ENCODE measurements around the gene MRPL43.
"Not testable (repeated sequence)": the region's sequence is repeated elsewhere in the genome, so short reads cannot be mapped to it uniquely, and the experiment has no call there.

MRPL43 gene

DNA sequence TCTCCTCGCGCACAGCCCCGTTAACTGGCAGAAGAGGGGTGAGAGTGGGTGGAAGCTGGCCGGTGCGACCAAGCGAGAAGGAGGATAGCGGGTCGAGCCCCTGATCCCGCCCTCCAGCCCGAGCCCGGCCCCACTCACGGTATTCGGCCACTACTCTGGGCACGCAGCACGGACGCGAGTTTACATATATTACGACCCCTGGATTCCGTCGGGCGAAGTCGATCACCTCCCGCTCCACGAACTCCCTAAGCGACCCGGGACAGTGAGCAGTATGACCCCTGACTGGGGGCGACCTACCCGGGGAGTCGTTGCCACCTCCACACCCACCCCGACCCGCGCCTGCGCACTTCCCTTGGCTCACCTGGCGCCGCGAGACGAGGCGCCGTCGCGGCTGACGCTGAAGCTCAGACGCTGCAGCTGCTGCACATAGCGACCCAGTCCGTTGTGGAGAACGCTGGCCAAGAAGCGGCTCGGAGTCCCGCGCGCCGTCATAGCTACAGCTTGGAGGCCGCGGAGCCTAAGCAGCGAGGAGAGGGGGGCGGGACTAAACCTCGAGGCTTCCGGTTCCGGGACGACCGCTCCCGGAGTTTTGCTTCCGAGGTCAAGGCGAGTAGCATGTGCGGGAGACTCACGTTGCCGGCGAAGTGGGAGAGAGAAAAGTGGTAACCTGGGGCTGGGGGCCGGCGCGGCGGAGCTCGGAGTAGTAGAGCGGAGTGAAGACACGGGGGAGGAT is at the start of gene MRPL43, which contains the start of gene TWNK:
TSS of gene MRPL43 (minus strand) at position 546 of the 733 bp plus-strand sequence. CDS start at position 492, 54 bp downstream.
TSS of gene TWNK (plus strand) at position 592 of the 733 bp plus-strand sequence. CDS start 668 bp downstream, outside the sequence.
- DNase-seq (ENCODE audit: low read depth) = peak; percentile 35

GRCh38 chr10:101036726-101037125 is 49.4 kb upstream of the MRPL43 start:
- DNase-seq (ENCODE audit: low read depth) = no peak

DNA sequence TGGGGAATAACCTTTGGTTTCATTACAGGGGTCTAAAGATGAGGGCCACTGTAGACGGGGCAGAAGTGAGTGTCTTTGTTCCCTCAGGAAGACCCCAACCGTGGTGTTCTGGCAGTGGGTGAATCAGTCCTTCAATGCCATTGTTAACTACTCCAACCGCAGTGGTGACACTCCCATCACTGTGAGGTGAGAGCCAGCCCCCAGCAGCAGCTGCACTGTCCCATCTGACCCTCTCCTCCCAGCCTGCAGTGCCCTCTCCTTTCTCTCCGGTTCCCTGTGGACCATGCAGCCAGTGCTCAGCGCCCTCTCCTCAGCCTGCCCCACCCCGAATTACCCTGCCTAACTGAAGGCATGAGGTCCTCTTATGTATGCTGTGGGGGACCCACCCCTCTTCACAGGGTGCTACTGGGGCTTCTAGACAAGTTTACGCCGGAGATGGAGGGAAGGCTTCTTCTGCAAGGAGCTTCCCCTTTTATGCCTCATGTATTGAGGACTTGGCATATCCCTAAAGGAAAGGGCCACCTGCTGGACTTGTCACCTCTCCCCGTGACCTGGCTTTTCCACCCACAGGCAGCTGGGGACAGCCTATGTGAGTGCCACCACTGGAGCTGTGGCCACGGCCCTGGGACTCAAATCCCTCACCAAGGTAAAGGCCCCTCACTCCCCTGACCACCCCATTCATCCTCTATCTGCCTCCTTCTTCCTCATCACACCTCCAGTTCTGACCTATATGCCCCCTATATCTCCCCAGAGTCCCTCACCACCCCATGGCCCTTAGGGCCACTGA is 48.8 kb upstream of the MRPL43 start:
- no peak for DNase-seq (ENCODE audit: low read depth)

- no peak for DNase-seq (ENCODE audit: low read depth)
Observed at GRCh38 chr10:101035314-101035713, 48.0 kb upstream of the MRPL43 start.

DNA sequence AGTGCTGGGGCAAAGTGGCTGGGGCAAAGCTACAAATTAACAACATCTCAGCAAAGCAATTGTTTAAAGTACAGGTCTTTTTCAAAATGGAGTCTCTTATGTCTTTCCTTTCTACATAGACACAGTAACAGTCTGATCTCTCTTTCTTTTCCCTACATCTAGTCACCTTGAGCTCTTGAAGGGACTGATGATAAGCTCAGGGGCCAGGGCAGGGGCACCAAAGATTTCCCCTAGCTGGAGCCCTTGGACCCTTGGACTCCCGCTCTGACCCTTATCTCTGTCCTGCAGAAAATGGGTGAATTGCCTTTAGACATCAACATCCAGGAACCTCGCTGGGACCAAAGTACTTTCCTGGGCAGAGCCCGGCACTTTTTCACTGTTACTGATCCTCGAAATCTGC is 47.1 kb upstream of the MRPL43 start:
- DNase-seq (ENCODE audit: low read depth) = not testable (repeated sequence)

- no peak for DNase-seq (ENCODE audit: low read depth)
Observed at GRCh38 chr10:101033276-101033675, 46.0 kb upstream of the MRPL43 start.

- DNase-seq (ENCODE audit: low read depth) = peak; percentile 83
Observed at GRCh38 chr10:101032637-101033224, 45.4 kb upstream of the MRPL43 start.

DNA sequence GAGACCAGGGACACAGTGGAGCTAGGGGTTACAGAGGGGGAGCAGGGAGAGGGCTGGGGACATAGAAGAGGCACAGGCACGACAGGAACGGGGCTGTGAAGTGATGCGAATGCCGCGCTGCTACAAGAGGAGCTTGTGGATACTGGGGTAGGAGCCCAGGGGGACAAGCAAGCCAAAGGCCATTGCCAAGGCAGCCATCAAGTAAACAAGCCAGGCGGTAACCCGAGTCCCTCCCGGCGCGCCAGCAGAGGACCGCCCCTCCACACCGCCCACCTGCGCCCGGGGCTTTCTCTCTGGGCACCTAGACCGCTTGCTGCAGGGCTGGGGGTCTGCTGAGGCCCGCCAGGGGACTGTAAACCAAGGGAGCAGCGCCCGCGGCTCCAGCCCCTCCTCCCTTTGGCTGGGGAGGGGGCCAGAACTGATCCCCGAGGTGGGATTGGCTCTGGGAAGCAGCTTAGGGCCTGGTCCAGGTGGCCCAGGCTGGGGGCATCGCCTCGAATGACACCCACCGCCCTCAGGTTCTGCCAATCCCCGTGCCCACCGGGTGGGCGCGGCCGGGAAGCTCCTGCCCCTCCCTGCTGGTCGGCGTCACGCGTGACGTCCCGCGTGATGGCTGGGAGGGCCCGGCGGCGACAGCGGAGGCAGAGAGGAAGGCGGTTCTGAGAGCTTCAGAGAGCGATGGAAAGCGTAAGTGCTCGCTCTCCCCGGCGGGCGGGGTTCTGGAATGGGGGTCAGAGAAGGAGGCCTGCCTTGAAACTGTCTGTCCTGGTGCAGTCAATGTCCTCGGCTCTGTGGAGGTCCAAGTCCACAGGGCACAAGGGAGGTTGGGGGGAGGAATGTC is 44.7 kb upstream of the MRPL43 start:
- DNase-seq (ENCODE audit: low read depth) = no peak

- peak; percentile 77 for DNase-seq (ENCODE audit: low read depth)
Observed at GRCh38 chr10:101031128-101031795, 44.0 kb upstream of the MRPL43 start, which contains the start of the genes PDZD7 and SFXN3. PDZD7 (minus strand) TSS chr10:101031129; CDS start chr10:101030219, 910 bp downstream. SFXN3 (plus strand) TSS chr10:101031234; CDS start chr10:101034695, 3,461 bp downstream.

DNA sequence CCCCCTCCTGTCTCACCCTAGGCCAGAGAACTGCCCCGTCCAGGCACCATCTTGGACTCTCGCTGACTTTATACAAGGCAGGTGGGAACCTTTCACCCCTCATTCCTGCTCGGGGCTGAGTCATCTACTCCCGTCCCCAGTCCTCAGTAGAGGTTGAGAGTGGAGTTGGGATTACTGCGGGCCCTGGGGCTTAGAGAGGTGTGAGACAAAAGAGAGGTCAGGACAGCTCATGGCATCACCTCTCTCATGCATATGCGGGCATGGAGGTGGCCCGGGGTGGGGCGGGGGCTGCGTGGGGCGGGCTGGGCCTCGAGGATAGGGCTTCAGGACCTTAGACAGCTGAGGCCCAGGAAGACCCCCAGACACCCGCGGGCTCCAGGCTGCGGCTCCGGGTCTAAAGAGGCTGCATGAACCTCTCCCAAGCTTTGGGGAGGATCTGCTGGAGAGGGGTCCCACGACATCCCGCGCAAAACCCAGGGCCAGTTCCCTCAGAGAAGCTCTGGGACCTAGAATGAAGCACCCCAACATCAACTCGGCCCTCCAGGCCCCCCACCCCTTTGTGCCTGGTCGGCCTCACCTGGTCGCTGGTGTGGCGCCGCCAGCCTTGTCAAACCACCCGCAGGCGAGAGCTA is 43.3 kb upstream of the MRPL43 start:
- DNase-seq (ENCODE audit: low read depth) = no peak

- no peak for DNase-seq (ENCODE audit: low read depth)
Observed at GRCh38 chr10:101029520-101030295, 42.4 kb upstream of the MRPL43 start.

- DNase-seq (ENCODE audit: low read depth) = no peak
Observed at GRCh38 chr10:101028446-101029337, 41.4 kb upstream of the MRPL43 start.

DNA sequence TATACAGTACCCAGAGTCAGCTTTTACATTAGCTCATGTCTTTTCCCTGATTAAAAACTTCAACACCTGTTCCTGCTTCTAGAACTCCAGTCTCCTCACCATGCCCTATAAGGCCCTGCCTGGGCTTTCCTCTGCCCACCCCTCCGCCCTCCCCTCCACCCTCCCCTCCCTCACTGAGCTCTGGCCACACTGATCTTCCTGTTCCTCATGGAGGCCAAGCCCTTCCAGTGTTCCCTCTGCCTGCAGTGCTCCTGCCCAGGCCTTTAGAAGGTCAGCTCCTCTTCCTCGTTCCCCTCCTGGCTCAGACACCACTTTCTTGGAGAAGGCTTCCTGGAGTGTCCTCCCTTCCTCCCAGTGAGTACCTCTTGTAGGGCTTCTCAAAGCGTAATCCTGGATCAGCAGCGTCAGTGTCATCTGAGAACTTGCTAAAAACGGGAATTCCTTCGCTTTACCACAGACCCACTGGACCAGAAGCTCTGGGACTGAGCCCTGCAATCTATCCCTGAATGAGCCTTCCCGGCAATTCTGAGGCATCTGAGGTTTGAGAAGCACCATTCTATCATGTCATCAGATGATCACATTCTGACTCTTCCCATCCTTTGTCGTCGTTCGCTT is 39.9 kb upstream of the MRPL43 start:
- no peak for DNase-seq (ENCODE audit: low read depth)

- DNase-seq (ENCODE audit: low read depth) = no peak
Observed at GRCh38 chr10:101022967-101023705, 35.8 kb upstream of the MRPL43 start.

DNA sequence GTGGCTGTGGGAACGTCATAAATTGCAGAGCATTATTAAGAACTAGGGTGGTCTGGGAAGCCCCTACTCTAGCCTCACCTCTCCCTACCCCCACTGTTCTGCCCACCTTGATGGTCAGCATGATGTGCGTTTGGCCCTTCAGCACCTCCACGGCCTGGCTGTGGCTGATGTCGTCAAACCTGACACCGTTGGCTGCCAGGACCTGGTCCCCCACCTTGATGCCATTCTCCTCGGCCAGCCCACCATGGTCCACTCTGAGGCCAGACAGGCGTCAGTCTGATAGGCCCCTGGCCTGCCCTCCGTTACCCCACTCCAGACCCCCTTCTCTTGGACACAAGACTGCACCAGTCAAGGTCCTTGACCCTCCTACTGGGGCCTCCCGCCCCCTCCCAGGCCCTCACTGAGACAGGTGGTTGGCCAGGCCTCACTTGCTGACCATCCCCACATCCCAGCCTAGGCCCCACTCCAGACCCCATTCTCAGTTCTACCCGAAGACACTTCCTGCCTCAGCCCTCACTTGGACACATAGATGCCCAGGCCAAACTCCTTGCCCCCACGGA is 34.5 kb upstream of the MRPL43 start:
- DNase-seq (ENCODE audit: low read depth) = no peak

DNA sequence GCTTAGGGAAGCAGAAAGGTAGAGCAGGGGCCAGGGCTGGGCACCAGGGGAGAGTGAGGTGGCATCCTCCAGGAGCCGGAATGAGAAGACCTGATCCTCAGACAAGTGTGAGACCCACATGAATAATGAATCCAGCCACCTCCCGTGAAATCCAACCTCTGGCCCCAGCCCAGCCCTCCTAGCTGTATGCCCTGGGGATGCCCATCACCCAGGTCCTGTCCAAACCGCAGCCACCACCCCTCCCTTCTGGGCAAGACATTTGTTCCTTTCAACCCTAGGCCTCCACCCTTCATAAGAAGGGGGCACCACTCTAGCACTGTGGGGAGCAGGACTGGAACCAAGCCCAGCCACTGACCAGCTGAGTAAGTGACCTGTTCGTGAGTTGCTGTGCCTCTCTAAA is 33.9 kb upstream of the MRPL43 start:
- no peak for DNase-seq (ENCODE audit: low read depth)

DNA sequence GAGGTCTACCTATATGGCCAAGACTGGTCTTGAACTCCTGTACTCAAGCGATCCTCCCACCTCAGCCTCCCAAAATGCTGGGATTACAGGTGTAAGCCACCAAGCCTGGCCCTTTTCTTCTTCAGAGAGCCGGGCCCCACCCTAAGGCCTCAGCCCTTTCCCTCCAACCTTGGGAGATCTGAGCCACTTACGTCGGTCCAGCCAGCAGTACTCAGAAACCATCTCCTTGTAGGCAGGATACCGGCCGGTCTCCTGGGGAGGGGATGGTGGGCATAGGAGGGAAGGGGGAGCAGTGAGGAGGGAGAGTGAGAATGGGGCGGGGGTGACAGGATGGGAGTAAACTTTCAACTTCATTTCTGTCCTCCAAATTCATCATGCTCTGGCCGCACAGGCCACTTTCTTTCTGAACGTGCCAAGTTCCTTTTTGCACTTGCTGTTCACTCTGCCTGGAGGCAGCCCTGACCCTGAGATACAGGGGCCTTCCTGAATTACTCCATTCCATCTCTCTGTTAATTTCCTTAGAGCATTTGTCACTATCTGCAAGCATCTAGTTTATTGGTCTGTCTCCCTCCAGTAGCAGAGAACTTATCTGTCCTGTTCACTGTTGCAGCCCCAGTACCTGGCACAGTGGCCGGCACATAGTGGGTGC is 33.3 kb upstream of the MRPL43 start:
- DNase-seq (ENCODE audit: low read depth) = no peak

Data from GM04504 (cell line).